Liver (tissue), 9 donors: ENCODE data around the gene CACHD1. TPM values are rescaled to one million over a fixed set of nuclear protein-coding genes. Genes with fewer than 3 reads are reported as not detected.

Source experiments
- DNase-seq: peaks from one replicate; pipeline ENCODE4 v3.0.0-alpha.2; 2017; ENCODE audit warnings: low spot score
- H3K27ac ChIP-seq, 2 donors: one replicate each; pipeline ENCODE4 v1.7.0; 2013; ENCODE audit warnings: inconsistent platforms in 2 of 2, low read length in 2 of 2, control low read depth in 1 of 2, low read depth in 1 of 2, mild to moderate bottlenecking in 1 of 2
- H3K27me3 ChIP-seq, 4 donors: one replicate each; pipeline versions ENCODE4 v1.6.1 to v1.7.0; 2013; ENCODE audit warnings: low read length in 3 of 4, inconsistent platforms in 1 of 4, mild to moderate bottlenecking in 1 of 4, moderate library complexity in 1 of 4; ENCODE audit not compliant: control insufficient read depth in 4 of 4, insufficient read depth in 4 of 4
- H3K36me3 ChIP-seq, 4 donors: one replicate each; pipeline versions ENCODE4 v1.6.1 to v1.7.0; 2013; ENCODE audit warnings: low read length in 3 of 4, mild to moderate bottlenecking in 3 of 4, low read depth in 1 of 4, moderate library complexity in 1 of 4; ENCODE audit not compliant: control insufficient read depth in 4 of 4, insufficient read depth in 3 of 4
- H3K4me1 ChIP-seq, 4 donors: one replicate each; pipeline versions ENCODE4 v1.6.1 to v1.7.0; 2013; ENCODE audit warnings: low read length in 3 of 4, mild to moderate bottlenecking in 3 of 4, moderate library complexity in 1 of 4; ENCODE audit not compliant: control insufficient read depth in 4 of 4, insufficient read depth in 4 of 4
- H3K4me3 ChIP-seq, 3 donors: one replicate each; pipeline versions ENCODE4 v1.6.1 to v1.7.0; 2013; ENCODE audit warnings: low read length in 3 of 3, control low read depth in 1 of 3, low read depth in 1 of 3, mild to moderate bottlenecking in 1 of 3
- H3K9ac ChIP-seq, 2 donors: one replicate each; pipeline ENCODE4 v1.7.0; 2013; ENCODE audit warnings: low read length in 2 of 2, mild to moderate bottlenecking in 2 of 2, moderate library complexity in 2 of 2, control low read depth in 1 of 2, low read depth in 1 of 2
- H3K9me3 ChIP-seq, 4 donors: one replicate each; pipeline versions ENCODE4 v1.6.1 to v1.7.0; 2013; ENCODE audit warnings: low read length in 3 of 4; ENCODE audit not compliant: control insufficient read depth in 4 of 4
- ATF3 ChIP-seq: IDR thresholded peaks from 2 replicates; pipeline ENCODE4 v1.6.1; 2016; ENCODE audit warnings: antibody characterized with exemption
- CTCF ChIP-seq: fragments of 150-350 bp; IDR thresholded peaks from 2 replicates; pipeline ENCODE4 v1.5.1; 2017; ENCODE audit warnings: improper control_type of control experiment, low read depth, low read length; ENCODE audit not compliant: missing input control
- EGR1 ChIP-seq, 2 donors: IDR thresholded peaks; 2 replicates each; pipeline ENCODE4 v1.6.1; 2016 to 2018; ENCODE audit warnings: antibody characterized with exemption in 2 of 2, low read depth in 2 of 2
- FOXA1 ChIP-seq: IDR thresholded peaks from 2 replicates; pipeline ENCODE4 v1.6.1; 2016; ENCODE audit warnings: antibody characterized with exemption
- FOXA2 ChIP-seq: IDR thresholded peaks from 2 replicates; pipeline ENCODE4 v1.6.1; 2016; ENCODE audit warnings: antibody characterized with exemption
- GABPA ChIP-seq, 2 donors: IDR thresholded peaks in 1 of 2; conservative IDR thresholded peaks in 1 of 2; 2 replicates each; pipeline ENCODE4 v1.6.1; 2016; ENCODE audit warnings: antibody characterized with exemption in 2 of 2, mild to moderate bottlenecking in 1 of 2, moderate library complexity in 1 of 2
- HNF4A ChIP-seq, 2 donors: conservative IDR thresholded peaks; 2 replicates each; pipeline ENCODE4 v1.6.1; 2016; ENCODE audit warnings: antibody characterized with exemption in 2 of 2, mild to moderate bottlenecking in 2 of 2
- HNF4G ChIP-seq: IDR thresholded peaks from 2 replicates; pipeline ENCODE4 v1.6.1; 2016; ENCODE audit warnings: antibody characterized with exemption
- NR2F2 ChIP-seq: IDR thresholded peaks from 2 replicates; pipeline ENCODE4 v1.6.1; 2016; ENCODE audit warnings: antibody characterized with exemption
- RAD21 ChIP-seq, 2 donors: IDR thresholded peaks; 2 replicates each; pipeline ENCODE4 v1.6.1; 2016; ENCODE audit warnings: antibody characterized with exemption in 2 of 2, mild to moderate bottlenecking in 2 of 2
- RXRA ChIP-seq, 2 donors: IDR thresholded peaks; 2 replicates each; pipeline ENCODE4 v1.6.1; 2017 to 2018; ENCODE audit warnings: antibody characterized with exemption in 2 of 2, mild to moderate bottlenecking in 1 of 2
- SP1 ChIP-seq: IDR thresholded peaks from 2 replicates; pipeline ENCODE4 v1.6.1; 2018; ENCODE audit warnings: antibody characterized with exemption, mild to moderate bottlenecking
- TAF1 ChIP-seq: conservative IDR thresholded peaks from 2 replicates; pipeline ENCODE4 v1.6.1; 2016; ENCODE audit warnings: antibody characterized with exemption, mild to moderate bottlenecking
- YY1 ChIP-seq: IDR thresholded peaks from 2 replicates; pipeline ENCODE4 v1.6.1; 2016; ENCODE audit warnings: antibody characterized with exemption, mild to moderate bottlenecking
- WGBS: extraction: QIAGEN DNeasy Blood & Tissue Kit; methylation state at CpG from one replicate; pipeline ENCODE4 v1.1.7; 2013; 5-methylcytosine and 5-hydroxymethylcytosine counted together
- polyA plus RNA-seq, 2 donors: library from polyadenylated mRNA; stranded (reverse) in 1 of 2; unstranded in 1 of 2; fragments of 200-250 nt in 1 of 2; fragments of >200 nt in 1 of 2; fragmentation: Nextera tagmentation in 1 of 2; extraction: Ambion mirVana in 1 of 2; gene quantifications; one replicate each; pipeline versions ENCODE4 v1.2.1 to v1.2.3, GENCODE V29; 2013 to 2015
- total RNA-seq, 2 donors: library from RNA; depleted of rRNA; stranded (reverse); fragments of >200 nt; gene quantifications; one replicate each; pipeline ENCODE4 v1.2.3, GENCODE V29; 2014
- TF ChIP-seq, protein P1 (sequence below): IDR thresholded peaks from 2 replicates; pipeline ENCODE4 v1.6.1; 2016; ENCODE audit warnings: antibody characterized with exemption
- TF ChIP-seq, protein P2 (sequence below): IDR thresholded peaks from 2 replicates; pipeline ENCODE4 v1.6.1; 2016; ENCODE audit warnings: antibody characterized with exemption
- TF ChIP-seq, protein P3 (sequence below): IDR thresholded peaks from 2 replicates; pipeline ENCODE4 v1.6.1; 2016; ENCODE audit warnings: antibody characterized with exemption, mild to moderate bottlenecking
- donor health status: healthy.
- donor health status: healthy.
- donor health status: healthy.
- donor health status: healthy.
- donor health status: healthy.

CACHD1 gene
- total and polyA plus RNA-seq, 4 donors = 0.68 to 4.2 (median 2.3) TPM

DNA sequence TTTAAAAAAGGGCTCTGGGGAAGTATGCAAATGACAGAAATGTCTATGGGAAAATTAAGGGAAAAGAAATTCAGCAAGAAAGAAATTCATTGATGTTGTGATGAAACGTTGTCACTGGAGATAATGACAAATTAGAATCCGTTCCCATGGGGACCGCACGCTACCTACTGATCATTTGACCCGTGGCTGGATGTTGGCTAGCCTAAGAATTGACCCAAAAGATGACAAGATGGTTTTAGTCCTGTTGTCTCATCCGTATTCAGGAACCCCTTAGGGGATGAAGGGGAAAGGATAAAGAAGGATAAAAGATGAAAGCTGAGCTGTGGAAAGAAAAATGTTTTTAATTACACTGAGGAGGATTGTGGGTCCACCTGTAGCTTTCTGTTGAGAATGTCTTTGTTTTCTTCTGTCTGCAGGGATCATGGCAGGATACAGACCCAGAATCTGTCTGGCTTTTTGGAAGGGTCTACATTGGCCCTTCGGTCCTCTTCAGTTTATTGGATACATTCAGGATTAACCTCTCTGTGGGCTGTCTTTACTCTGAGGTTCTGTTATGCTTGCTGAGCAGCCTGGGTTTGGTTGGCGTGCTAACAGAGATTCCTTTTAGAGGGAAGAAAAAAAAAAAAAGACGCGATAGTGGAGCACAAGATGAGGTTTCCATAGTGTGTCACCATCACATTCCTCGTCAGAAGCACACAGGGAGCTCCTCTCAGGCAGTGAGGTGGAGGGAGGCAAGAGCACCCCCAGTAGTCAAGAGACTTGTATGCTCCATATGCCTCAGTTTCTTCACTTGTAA lies 106.2 kb downstream of the CACHD1 start:
- no peak for DNase-seq
- no peak overlapping the region for H3K27ac ChIP-seq
- no peaks in the 10 kb centered on the region for H3K36me3 ChIP-seq
- TF ChIP-seq GABPA (IDR thresholded peaks at IDR 0.05 in 1 of 2, conservative IDR thresholded peaks at IDR 0.05 in 1 of 2) (no peak), HNF4A (conservative IDR thresholded peaks at IDR 0.05) (no peak), FOXA1 (no peak), EGR1 (IDR thresholded peaks at IDR 0.05; ENCODE audit: low read depth in 2 of 2) (no peak)
- TF ChIP-seq, protein P1, sequence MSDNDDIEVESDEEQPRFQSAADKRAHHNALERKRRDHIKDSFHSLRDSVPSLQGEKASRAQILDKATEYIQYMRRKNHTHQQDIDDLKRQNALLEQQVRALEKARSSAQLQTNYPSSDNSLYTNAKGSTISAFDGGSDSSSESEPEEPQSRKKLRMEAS = no peak
- TF ChIP-seq, protein P2, sequence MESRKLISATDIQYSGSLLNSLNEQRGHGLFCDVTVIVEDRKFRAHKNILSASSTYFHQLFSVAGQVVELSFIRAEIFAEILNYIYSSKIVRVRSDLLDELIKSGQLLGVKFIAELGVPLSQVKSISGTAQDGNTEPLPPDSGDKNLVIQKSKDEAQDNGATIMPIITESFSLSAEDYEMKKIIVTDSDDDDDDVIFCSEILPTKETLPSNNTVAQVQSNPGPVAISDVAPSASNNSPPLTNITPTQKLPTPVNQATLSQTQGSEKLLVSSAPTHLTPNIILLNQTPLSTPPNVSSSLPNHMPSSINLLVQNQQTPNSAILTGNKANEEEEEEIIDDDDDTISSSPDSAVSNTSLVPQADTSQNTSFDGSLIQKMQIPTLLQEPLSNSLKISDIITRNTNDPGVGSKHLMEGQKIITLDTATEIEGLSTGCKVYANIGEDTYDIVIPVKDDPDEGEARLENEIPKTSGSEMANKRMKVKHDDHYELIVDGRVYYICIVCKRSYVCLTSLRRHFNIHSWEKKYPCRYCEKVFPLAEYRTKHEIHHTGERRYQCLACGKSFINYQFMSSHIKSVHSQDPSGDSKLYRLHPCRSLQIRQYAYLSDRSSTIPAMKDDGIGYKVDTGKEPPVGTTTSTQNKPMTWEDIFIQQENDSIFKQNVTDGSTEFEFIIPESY = no peak
- 91% methylated on average over 11 of the region's 11 CpGs for WGBS
- H3K9me3 ChIP-seq = no peaks in the 10 kb centered on the region
- no peak overlapping the region for H3K4me3 ChIP-seq
- H3K4me1 ChIP-seq = no peaks in the 10 kb centered on the region
- H3K27me3 ChIP-seq = no peaks in the 10 kb centered on the region
- H3K9ac ChIP-seq = no peak overlapping the region

GRCh38 chr1:64578270-64578973 lies 108.5 kb downstream of the CACHD1 start:
- DNase-seq = no peak
- TF ChIP-seq HNF4G (no peak), GABPA (IDR thresholded peaks at IDR 0.05 in 1 of 2, conservative IDR thresholded peaks at IDR 0.05 in 1 of 2) (no peak), RXRA (IDR thresholded peaks at IDR 0.05) (no peak), FOXA2 (no peak), SP1 (no peak), RAD21 (IDR thresholded peaks at IDR 0.05) (no peak), ATF3 (no peak), YY1 (no peak), FOXA1 (no peak), CTCF (no peak), NR2F2 (no peak), EGR1 (IDR thresholded peaks at IDR 0.05; ENCODE audit: low read depth in 2 of 2) (no peak), TAF1 (no peak)
- TF ChIP-seq, protein P2 = no peak
- TF ChIP-seq, protein P3, sequence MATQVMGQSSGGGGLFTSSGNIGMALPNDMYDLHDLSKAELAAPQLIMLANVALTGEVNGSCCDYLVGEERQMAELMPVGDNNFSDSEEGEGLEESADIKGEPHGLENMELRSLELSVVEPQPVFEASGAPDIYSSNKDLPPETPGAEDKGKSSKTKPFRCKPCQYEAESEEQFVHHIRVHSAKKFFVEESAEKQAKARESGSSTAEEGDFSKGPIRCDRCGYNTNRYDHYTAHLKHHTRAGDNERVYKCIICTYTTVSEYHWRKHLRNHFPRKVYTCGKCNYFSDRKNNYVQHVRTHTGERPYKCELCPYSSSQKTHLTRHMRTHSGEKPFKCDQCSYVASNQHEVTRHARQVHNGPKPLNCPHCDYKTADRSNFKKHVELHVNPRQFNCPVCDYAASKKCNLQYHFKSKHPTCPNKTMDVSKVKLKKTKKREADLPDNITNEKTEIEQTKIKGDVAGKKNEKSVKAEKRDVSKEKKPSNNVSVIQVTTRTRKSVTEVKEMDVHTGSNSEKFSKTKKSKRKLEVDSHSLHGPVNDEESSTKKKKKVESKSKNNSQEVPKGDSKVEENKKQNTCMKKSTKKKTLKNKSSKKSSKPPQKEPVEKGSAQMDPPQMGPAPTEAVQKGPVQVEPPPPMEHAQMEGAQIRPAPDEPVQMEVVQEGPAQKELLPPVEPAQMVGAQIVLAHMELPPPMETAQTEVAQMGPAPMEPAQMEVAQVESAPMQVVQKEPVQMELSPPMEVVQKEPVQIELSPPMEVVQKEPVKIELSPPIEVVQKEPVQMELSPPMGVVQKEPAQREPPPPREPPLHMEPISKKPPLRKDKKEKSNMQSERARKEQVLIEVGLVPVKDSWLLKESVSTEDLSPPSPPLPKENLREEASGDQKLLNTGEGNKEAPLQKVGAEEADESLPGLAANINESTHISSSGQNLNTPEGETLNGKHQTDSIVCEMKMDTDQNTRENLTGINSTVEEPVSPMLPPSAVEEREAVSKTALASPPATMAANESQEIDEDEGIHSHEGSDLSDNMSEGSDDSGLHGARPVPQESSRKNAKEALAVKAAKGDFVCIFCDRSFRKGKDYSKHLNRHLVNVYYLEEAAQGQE = no peak
- TF ChIP-seq, protein P1 = no peak
- 89% methylated on average over 3 of the region's 3 CpGs for WGBS

More at GRCh38 chr1:64578270-64578973, 108.5 kb downstream of the CACHD1 start:
- H3K9ac ChIP-seq = no peak overlapping the region
- H3K27ac ChIP-seq = no peak overlapping the region
- no peak overlapping the region for H3K4me3 ChIP-seq
- no peaks in the 10 kb centered on the region for H3K4me1 ChIP-seq
- no peaks in the 10 kb centered on the region for H3K9me3 ChIP-seq
- H3K36me3 ChIP-seq = no peaks in the 10 kb centered on the region
- H3K27me3 ChIP-seq = no peaks in the 10 kb centered on the region
